ENCODE data around the gene EMILIN1.
A peak's percentile ranks its signal among the peaks of the same experiment; 100 is the strongest.

EMILIN1 gene

GRCh38 chr2:27078267-27079194 is at the start of gene EMILIN1:
Gene EMILIN1 (plus strand): TSS chr2:27078615. CDS start chr2:27079066, 451 bp downstream.
- no peak for DNase-seq

- DNase-seq = no peak
Measured at GRCh38 chr2:27029051-27029450, 49.4 kb upstream of the EMILIN1 start.

- peak; percentile 41 for DNase-seq
Measured at GRCh38 chr2:27032495-27033252, 45.7 kb upstream of the EMILIN1 start, which contains the start of gene TMEM214. Gene TMEM214 (plus strand): TSS chr2:27032965. CDS start chr2:27033016, 51 bp downstream.

GRCh38 chr2:27033253-27033852 is 45.1 kb upstream of the EMILIN1 start:
- no peak for DNase-seq

GRCh38 chr2:27038012-27038411 is 40.4 kb upstream of the EMILIN1 start:
- no peak for DNase-seq

GRCh38 chr2:27038631-27039339 is 39.6 kb upstream of the EMILIN1 start:
- DNase-seq = no peak

GRCh38 chr2:27039426-27039825 is 39.0 kb upstream of the EMILIN1 start:
- DNase-seq = no peak

GRCh38 chr2:27039871-27040270 is 38.5 kb upstream of the EMILIN1 start:
- DNase-seq = no peak

- DNase-seq = no peak
Measured at GRCh38 chr2:27040282-27040681, 38.1 kb upstream of the EMILIN1 start.

- DNase-seq = no peak
Measured at GRCh38 chr2:27041752-27042151, 36.7 kb upstream of the EMILIN1 start.

GRCh38 chr2:27042159-27042661 is 36.2 kb upstream of the EMILIN1 start:
- no peak for DNase-seq

GRCh38 chr2:27042985-27043634 is 35.3 kb upstream of the EMILIN1 start:
- no peak for DNase-seq

GRCh38 chr2:27049422-27050280 is 28.8 kb upstream of the EMILIN1 start:
- DNase-seq = no peak

- peak; percentile 83 for DNase-seq
Measured at GRCh38 chr2:27050281-27050995, 28.0 kb upstream of the EMILIN1 start.

- peak; percentile 84 for DNase-seq
Measured at GRCh38 chr2:27050996-27051901, 27.2 kb upstream of the EMILIN1 start, which contains the start of gene AGBL5. Gene AGBL5 (plus strand): TSS chr2:27051668. CDS start chr2:27052959, 1,291 bp downstream.

- DNase-seq = no peak
Measured at GRCh38 chr2:27051902-27052645, 26.3 kb upstream of the EMILIN1 start.

- no peak for DNase-seq
Measured at GRCh38 chr2:27053321-27053720, 25.1 kb upstream of the EMILIN1 start.

- DNase-seq = no peak
Measured at GRCh38 chr2:27053776-27054175, 24.6 kb upstream of the EMILIN1 start.
